ENCODE data around the gene CPXM2. TPM values are rescaled to one million over a fixed set of nuclear protein-coding genes. Genes with fewer than 3 reads are reported as not detected.

The CPXM2 gene
- total RNA-seq, 1 experiment from 2014 or later: 0.12 TPM

DNA sequence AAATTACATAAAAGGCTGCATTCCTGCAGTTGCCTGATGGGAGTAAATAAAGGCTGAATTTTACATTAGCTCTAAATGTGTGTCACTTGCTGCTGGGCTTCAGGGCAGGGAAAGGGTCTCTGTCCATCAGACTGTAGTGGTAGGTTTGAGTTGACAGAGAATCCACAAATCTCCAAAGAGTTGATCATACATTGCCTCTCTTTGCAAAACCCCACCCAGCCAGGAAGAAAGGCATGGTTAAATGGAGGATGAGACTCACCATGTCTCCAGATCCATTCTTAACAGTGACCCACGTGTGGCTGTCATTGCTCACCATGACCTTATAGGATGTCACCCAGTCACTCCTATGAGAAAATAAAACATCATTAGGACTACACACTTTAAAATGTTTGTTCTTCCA lies 92.8 kb downstream of the CPXM2 start:
- no peak overlapping the region for H2AFZ ChIP-seq (ENCODE audit: low read depth, low read length, poor library complexity, severe bottlenecking)
- TF ChIP-seq JUND (IDR thresholded peaks at IDR 0.05) (no peak), EZH2phosphoT487 (IDR thresholded peaks at IDR 0.05; ENCODE audit: borderline replicate concordance) (no peak), ZFX (IDR thresholded peaks at IDR 0.05) (no peak), FOSL1 (IDR thresholded peaks at IDR 0.05; ENCODE audit: low read depth) (no peak), SP1 (IDR thresholded peaks at IDR 0.05; ENCODE audit: low read depth) (no peak), SIN3A (IDR thresholded peaks at IDR 0.05; ENCODE audit: low read depth) (no peak), CEBPB (IDR thresholded peaks at IDR 0.05; ENCODE audit: low read depth) (no peak)
- TF ChIP-seq, protein P1, sequence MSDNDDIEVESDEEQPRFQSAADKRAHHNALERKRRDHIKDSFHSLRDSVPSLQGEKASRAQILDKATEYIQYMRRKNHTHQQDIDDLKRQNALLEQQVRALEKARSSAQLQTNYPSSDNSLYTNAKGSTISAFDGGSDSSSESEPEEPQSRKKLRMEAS (IDR thresholded peaks at IDR 0.05): no peak
- TF ChIP-seq, protein P2, sequence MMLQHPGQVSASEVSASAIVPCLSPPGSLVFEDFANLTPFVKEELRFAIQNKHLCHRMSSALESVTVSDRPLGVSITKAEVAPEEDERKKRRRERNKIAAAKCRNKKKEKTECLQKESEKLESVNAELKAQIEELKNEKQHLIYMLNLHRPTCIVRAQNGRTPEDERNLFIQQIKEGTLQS (IDR thresholded peaks at IDR 0.05): no peak
- TF ChIP-seq, protein P3, sequence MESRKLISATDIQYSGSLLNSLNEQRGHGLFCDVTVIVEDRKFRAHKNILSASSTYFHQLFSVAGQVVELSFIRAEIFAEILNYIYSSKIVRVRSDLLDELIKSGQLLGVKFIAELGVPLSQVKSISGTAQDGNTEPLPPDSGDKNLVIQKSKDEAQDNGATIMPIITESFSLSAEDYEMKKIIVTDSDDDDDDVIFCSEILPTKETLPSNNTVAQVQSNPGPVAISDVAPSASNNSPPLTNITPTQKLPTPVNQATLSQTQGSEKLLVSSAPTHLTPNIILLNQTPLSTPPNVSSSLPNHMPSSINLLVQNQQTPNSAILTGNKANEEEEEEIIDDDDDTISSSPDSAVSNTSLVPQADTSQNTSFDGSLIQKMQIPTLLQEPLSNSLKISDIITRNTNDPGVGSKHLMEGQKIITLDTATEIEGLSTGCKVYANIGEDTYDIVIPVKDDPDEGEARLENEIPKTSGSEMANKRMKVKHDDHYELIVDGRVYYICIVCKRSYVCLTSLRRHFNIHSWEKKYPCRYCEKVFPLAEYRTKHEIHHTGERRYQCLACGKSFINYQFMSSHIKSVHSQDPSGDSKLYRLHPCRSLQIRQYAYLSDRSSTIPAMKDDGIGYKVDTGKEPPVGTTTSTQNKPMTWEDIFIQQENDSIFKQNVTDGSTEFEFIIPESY (IDR thresholded peaks at IDR 0.05; ENCODE audit: extremely low read depth, insufficient replicate concordance, low read length): no peak
- H3K4me2 ChIP-seq (ENCODE audit: low read length): no peak overlapping the region
- DNase-seq (ENCODE audit: low read depth, low spot score): no peak
- RAD21 ChIA-PET (ENCODE audit: low non-redundant PET in 1 of 2, low total read pairs in 2 of 2, uncharacterized antibody in 2 of 2, unreplicated experiment in 2 of 2): no interaction called here
- POLR2A ChIA-PET: no interaction called here
- H3K9ac ChIP-seq (ENCODE audit: low read length): no peak overlapping the region
- H3K27ac ChIP-seq (ENCODE audit: low read depth, low read length): no peak overlapping the region
- H4K20me1 ChIP-seq (ENCODE audit: insufficient read depth): no peaks in the 10 kb centered on the region
- CTCF ChIA-PET: no interaction called here
- H3K79me2 ChIP-seq (ENCODE audit: insufficient read depth, low read length): no peaks in the 10 kb centered on the region
- no peaks in the 10 kb centered on the region for H3K9me2 ChIP-seq (ENCODE audit: insufficient read depth)
- no peak for ATAC-seq
- H3K4me1 ChIP-seq (ENCODE audit: control insufficient read depth in 1 of 2, insufficient read depth in 2 of 2, low read length in 2 of 2): no peaks in the 10 kb centered on the region
- H3K9me3 ChIP-seq (ENCODE audit: control insufficient read depth in 1 of 2, insufficient read depth in 1 of 2, low read depth in 1 of 2, low read length in 2 of 2): no peaks in the 10 kb centered on the region
- H3K27me3 ChIP-seq (ENCODE audit: insufficient read depth, low read length): peaks cover 36% of the 10 kb centered on the region
- no peaks in the 10 kb centered on the region for H3K36me3 ChIP-seq (ENCODE audit: control insufficient read depth in 1 of 2, insufficient read depth in 2 of 2, low read length in 2 of 2)
- BruUV-seq (replicated peaks): no TSS peak
- intact Hi-C loops (cut with micrococcal nuclease): no loop called here
- H3K4me3 ChIP-seq (replicated peaks in 1 of 2; ENCODE audit: low read depth in 1 of 2, low read length in 2 of 2): no peak overlapping the region

All from HCT116 (cell line).